Measurements from ENCODE around the gene CRHR1.

Gene CRHR1

DNA sequence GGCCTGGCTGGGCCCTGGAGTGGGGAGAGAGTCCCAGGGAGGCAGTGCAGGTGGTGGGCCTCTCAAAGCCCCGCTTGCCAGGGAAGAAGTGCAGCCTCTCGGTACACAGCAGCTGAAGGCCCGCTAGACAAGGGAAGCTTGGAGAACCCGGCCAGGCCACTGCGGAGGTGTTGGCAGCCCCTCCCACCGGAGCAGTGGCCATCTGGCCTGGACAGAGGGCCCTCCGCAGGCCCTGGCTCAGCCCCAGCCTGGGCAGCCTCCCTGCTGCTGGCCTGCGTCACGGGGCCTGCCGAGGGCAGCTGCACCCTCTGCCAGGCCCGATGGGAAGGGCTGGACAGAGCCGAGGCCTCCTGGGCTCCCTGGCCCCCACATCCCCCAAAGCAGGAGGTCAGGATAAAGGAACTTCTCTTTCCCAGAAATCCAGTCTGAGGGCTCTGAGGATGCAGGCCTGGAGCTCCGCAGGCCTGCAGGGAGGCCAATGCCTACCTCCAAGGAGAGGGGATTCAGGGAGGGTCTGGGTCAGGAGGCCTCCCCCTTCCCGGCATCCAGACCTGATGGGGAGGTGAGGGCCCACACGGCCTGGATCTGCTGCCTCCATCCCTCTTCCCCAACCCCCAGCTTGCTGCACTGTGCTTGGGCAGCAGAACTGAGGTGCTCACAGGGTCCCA is 64.9 kb downstream of the CRHR1 start:
- DNase-seq (ENCODE audit: low read depth), result no peak
- TF ChIP-seq MYC (IDR thresholded peaks at IDR 0.05; ENCODE audit: low read depth, low read length) (no peak), POLR2A (IDR thresholded peaks at IDR 0.05; ENCODE audit: extremely low read depth, insufficient read length) (no peak)
- TF ChIP-seq, protein P1, sequence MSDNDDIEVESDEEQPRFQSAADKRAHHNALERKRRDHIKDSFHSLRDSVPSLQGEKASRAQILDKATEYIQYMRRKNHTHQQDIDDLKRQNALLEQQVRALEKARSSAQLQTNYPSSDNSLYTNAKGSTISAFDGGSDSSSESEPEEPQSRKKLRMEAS (IDR thresholded peaks at IDR 0.05; ENCODE audit: low read depth, low read length), result no peak
- TF ChIP-seq, protein P2, sequence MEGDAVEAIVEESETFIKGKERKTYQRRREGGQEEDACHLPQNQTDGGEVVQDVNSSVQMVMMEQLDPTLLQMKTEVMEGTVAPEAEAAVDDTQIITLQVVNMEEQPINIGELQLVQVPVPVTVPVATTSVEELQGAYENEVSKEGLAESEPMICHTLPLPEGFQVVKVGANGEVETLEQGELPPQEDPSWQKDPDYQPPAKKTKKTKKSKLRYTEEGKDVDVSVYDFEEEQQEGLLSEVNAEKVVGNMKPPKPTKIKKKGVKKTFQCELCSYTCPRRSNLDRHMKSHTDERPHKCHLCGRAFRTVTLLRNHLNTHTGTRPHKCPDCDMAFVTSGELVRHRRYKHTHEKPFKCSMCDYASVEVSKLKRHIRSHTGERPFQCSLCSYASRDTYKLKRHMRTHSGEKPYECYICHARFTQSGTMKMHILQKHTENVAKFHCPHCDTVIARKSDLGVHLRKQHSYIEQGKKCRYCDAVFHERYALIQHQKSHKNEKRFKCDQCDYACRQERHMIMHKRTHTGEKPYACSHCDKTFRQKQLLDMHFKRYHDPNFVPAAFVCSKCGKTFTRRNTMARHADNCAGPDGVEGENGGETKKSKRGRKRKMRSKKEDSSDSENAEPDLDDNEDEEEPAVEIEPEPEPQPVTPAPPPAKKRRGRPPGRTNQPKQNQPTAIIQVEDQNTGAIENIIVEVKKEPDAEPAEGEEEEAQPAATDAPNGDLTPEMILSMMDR (IDR thresholded peaks at IDR 0.05; ENCODE audit: low read depth, low read length), result no peak
- H3K4me3 ChIP-seq (ENCODE audit: low read depth, low read length), result no peak overlapping the region

DNA sequence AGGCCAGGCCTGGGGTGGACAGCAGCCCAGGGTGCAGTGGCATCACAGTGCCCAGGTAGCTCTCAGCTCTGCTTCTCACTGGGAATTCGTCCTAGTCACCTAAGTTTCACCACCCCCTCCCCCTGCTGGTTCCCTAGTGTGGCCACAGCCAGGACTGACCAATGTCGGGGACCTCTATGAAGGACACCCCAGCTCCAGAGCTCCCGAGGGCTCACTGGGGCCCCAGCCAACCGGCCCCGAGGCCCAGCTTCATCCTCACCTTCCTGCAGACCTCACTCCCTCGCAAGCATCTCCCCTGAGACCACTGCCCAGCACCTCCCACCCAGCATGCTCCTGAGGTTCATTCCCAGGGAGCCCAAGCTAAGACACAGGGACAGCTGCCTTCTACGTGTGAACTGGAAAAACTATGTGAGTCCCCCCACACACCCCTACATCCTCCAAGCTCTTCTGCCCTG is 65.4 kb downstream of the CRHR1 start:
- TF ChIP-seq POLR2A (IDR thresholded peaks at IDR 0.05; ENCODE audit: extremely low read depth, insufficient read length), result no peak
- TF ChIP-seq, protein P2 (IDR thresholded peaks at IDR 0.05; ENCODE audit: low read depth, low read length), result no peak
- TF ChIP-seq, protein P1 (IDR thresholded peaks at IDR 0.05; ENCODE audit: low read depth, low read length), result no peak
- TF ChIP-seq MYC (IDR thresholded peaks at IDR 0.05; ENCODE audit: low read depth, low read length), result no peak
- DNase-seq (ENCODE audit: low read depth), result no peak
- no peak overlapping the region for H3K4me3 ChIP-seq (ENCODE audit: low read depth, low read length)

DNA sequence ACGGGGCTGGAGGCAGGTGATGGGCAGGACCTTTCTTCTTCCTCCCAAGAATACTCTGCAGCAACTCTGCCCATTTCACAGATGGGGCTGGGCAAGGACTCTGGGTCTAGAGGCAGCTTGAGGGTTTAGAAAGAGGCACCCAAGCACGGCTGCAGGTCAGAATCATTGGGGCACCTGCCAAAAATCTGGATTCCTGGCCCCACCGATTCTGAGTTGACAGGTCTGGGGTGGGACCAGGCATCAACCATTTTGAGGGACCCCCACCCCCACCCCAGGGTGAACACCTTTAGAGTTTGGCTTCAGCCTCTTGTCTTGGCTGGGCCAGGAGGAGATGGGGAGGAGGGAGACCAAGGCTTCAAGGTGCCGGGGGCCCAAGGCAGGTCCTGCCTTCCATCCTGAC is 65.9 kb downstream of the CRHR1 start:
- no peak overlapping the region for H3K4me3 ChIP-seq (ENCODE audit: low read depth, low read length)
- TF ChIP-seq, protein P1 (IDR thresholded peaks at IDR 0.05; ENCODE audit: low read depth, low read length), result no peak
- TF ChIP-seq MYC (IDR thresholded peaks at IDR 0.05; ENCODE audit: low read depth, low read length) (no peak), POLR2A (IDR thresholded peaks at IDR 0.05; ENCODE audit: extremely low read depth, insufficient read length) (no peak)
- TF ChIP-seq, protein P2 (IDR thresholded peaks at IDR 0.05; ENCODE audit: low read depth, low read length), result no peak
- no peak for DNase-seq (ENCODE audit: low read depth)

DNA sequence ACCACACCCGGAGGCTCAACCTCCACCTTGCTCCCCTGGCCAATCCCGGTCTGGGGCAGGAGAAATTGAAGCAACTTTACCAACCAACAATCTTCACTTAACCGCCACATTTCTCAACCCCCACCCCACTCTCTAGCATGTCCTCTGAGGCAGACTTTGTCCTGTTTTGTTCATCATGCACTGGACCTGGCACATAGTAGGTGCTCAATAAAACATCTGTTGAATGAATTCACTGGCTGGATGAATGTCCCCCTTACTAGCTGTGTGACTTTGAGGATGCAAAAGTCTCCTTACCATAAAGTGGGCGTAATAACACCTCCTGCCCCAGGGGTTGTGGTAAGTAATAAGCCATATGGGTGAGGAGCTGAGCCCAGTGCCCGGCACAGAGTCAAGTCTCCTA is 66.3 kb downstream of the CRHR1 start:
- DNase-seq (ENCODE audit: low read depth), result no peak
- TF ChIP-seq MYC (IDR thresholded peaks at IDR 0.05; ENCODE audit: low read depth, low read length) (no peak), POLR2A (IDR thresholded peaks at IDR 0.05; ENCODE audit: extremely low read depth, insufficient read length) (no peak)
- TF ChIP-seq, protein P1 (IDR thresholded peaks at IDR 0.05; ENCODE audit: low read depth, low read length), result no peak
- TF ChIP-seq, protein P2 (IDR thresholded peaks at IDR 0.05; ENCODE audit: low read depth, low read length), result no peak
- H3K4me3 ChIP-seq (ENCODE audit: low read depth, low read length), result no peak overlapping the region

DNA sequence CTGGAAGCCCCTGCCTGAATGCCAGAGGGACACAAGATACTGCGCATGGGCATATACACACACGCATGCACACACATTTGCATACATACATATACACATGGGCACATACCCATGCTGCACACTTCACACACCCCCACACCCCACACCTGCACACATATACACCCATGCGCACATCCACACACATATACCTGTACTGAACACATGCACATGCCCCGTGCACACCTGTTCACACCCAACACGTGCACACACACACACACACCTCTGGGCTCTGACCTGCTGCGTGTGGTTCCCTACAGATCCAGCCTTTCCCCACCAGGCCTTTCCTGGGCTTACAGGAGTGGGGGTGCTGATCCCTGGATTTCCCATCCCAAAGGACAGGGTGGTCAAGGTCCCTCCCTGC is 66.9 kb downstream of the CRHR1 start:
- TF ChIP-seq, protein P1 (IDR thresholded peaks at IDR 0.05; ENCODE audit: low read depth, low read length), result no peak
- TF ChIP-seq MYC (IDR thresholded peaks at IDR 0.05; ENCODE audit: low read depth, low read length) (no peak), POLR2A (IDR thresholded peaks at IDR 0.05; ENCODE audit: extremely low read depth, insufficient read length) (no peak)
- TF ChIP-seq, protein P2 (IDR thresholded peaks at IDR 0.05; ENCODE audit: low read depth, low read length), result no peak
- H3K4me3 ChIP-seq (ENCODE audit: low read depth, low read length), result no peak overlapping the region
- no peak for DNase-seq (ENCODE audit: low read depth)
